ENCODE results near the gene SLC8B1. TPM values are rescaled to one million over a fixed set of nuclear protein-coding genes. Genes with fewer than 3 reads are reported as not detected.

Gene SLC8B1
- total and polyA plus RNA-seq, 4 donors: 9.9 to 23.8 (median 14.2) TPM

DNA sequence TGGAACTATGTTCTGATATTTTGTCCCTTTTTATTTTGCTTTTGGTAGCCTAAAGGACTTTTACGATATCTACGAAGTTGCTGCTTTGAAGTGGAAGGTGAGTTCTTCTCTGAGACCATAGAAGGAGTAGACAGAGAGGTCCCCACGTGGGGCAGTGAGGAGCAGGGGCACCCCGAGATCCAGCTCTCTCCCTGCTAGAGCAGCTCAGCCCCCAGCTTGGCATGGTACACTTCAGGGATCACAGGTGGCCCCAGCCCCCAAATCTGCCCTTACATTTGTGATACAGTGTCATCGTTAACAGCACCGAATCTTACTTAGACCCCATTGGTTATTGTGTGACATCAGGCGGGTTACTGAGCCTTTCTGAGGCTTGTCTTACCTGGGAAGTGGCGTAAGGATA, 56.8 kb downstream of the SLC8B1 start (continued):
- TF ChIP-seq, protein P1, sequence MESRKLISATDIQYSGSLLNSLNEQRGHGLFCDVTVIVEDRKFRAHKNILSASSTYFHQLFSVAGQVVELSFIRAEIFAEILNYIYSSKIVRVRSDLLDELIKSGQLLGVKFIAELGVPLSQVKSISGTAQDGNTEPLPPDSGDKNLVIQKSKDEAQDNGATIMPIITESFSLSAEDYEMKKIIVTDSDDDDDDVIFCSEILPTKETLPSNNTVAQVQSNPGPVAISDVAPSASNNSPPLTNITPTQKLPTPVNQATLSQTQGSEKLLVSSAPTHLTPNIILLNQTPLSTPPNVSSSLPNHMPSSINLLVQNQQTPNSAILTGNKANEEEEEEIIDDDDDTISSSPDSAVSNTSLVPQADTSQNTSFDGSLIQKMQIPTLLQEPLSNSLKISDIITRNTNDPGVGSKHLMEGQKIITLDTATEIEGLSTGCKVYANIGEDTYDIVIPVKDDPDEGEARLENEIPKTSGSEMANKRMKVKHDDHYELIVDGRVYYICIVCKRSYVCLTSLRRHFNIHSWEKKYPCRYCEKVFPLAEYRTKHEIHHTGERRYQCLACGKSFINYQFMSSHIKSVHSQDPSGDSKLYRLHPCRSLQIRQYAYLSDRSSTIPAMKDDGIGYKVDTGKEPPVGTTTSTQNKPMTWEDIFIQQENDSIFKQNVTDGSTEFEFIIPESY (IDR thresholded peaks at IDR 0.05): no peak
- no peak for TF ChIP-seq FOXA1 (IDR thresholded peaks at IDR 0.05)
- TF ChIP-seq HNF4A (conservative IDR thresholded peaks at IDR 0.05): no peak
- TF ChIP-seq FOXA2 (IDR thresholded peaks at IDR 0.05): no peak

DNA sequence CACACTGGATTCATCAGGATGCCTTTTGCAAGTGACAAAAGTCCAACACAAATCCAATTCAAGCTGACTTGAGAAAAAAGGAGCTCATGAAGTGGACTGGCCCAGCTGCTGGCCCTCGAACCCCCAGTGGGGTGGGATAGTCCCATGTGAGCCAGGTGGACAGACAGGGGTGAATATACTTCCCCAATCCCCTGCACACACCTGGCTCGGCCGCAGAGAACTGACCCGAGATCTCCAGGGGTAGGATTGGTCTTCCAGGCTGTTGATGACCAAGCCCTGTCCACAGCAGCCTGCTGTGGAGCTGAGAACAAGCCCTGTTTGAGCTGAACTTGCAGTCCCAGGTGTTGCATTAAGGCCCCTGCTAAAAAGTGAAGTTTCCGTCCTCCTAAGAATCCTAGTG, 57.4 kb downstream of the SLC8B1 start:
- Histone ChIP-seq H3K4me3 (ENCODE audit: low read depth in 1 of 3, low read length in 3 of 3) (no peak overlapping the region), H3K27ac (ENCODE audit: low read depth in 1 of 2, low read length in 2 of 2) (no peak overlapping the region), H3K9ac (ENCODE audit: low read depth in 1 of 2, low read length in 2 of 2) (no peak overlapping the region), H3K4me1 (ENCODE audit: control insufficient read depth in 4 of 4, insufficient read depth in 4 of 4, low read length in 3 of 4) (peaks cover under 1 to 7% (median 3%) of the 10 kb centered on the region in 4 donors), H3K27me3 (ENCODE audit: control insufficient read depth in 4 of 4, insufficient read depth in 4 of 4, low read length in 3 of 4) (no peaks in the 10 kb centered on the region), H3K36me3 (ENCODE audit: control insufficient read depth in 4 of 4, insufficient read depth in 3 of 4, low read depth in 1 of 4, low read length in 3 of 4) (peaks cover 9 to 42% (median 33%) of the 10 kb centered on the region in 4 donors), H3K9me3 (ENCODE audit: control insufficient read depth in 4 of 4, low read length in 3 of 4) (no peaks in the 10 kb centered on the region)
- 96% methylated on average over 5 of the region's 5 CpGs for WGBS
- DNase-seq (ENCODE audit: low spot score): no peak
- TF ChIP-seq, protein P2, sequence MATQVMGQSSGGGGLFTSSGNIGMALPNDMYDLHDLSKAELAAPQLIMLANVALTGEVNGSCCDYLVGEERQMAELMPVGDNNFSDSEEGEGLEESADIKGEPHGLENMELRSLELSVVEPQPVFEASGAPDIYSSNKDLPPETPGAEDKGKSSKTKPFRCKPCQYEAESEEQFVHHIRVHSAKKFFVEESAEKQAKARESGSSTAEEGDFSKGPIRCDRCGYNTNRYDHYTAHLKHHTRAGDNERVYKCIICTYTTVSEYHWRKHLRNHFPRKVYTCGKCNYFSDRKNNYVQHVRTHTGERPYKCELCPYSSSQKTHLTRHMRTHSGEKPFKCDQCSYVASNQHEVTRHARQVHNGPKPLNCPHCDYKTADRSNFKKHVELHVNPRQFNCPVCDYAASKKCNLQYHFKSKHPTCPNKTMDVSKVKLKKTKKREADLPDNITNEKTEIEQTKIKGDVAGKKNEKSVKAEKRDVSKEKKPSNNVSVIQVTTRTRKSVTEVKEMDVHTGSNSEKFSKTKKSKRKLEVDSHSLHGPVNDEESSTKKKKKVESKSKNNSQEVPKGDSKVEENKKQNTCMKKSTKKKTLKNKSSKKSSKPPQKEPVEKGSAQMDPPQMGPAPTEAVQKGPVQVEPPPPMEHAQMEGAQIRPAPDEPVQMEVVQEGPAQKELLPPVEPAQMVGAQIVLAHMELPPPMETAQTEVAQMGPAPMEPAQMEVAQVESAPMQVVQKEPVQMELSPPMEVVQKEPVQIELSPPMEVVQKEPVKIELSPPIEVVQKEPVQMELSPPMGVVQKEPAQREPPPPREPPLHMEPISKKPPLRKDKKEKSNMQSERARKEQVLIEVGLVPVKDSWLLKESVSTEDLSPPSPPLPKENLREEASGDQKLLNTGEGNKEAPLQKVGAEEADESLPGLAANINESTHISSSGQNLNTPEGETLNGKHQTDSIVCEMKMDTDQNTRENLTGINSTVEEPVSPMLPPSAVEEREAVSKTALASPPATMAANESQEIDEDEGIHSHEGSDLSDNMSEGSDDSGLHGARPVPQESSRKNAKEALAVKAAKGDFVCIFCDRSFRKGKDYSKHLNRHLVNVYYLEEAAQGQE (IDR thresholded peaks at IDR 0.05): no peak
- TF ChIP-seq, protein P1 (IDR thresholded peaks at IDR 0.05): no peak
- TF ChIP-seq SP1 (IDR thresholded peaks at IDR 0.05) (no peak), RAD21 (IDR thresholded peaks at IDR 0.05) (no peak), JUND (IDR thresholded peaks at IDR 0.05) (no peak), NR2F2 (IDR thresholded peaks at IDR 0.05) (no peak), TAF1 (conservative IDR thresholded peaks at IDR 0.05) (no peak), HNF4G (IDR thresholded peaks at IDR 0.05) (no peak), FOXA2 (IDR thresholded peaks at IDR 0.05) (no peak), GABPA (IDR thresholded peaks at IDR 0.05 in 1 of 2, conservative IDR thresholded peaks at IDR 0.05 in 1 of 2) (no peak), HNF4A (conservative IDR thresholded peaks at IDR 0.05) (no peak), YY1 (IDR thresholded peaks at IDR 0.05) (no peak), RXRA (IDR thresholded peaks at IDR 0.05) (no peak), EGR1 (IDR thresholded peaks at IDR 0.05; ENCODE audit: low read depth in 2 of 2) (no peak), FOXA1 (IDR thresholded peaks at IDR 0.05) (no peak)
- TF ChIP-seq, protein P3, sequence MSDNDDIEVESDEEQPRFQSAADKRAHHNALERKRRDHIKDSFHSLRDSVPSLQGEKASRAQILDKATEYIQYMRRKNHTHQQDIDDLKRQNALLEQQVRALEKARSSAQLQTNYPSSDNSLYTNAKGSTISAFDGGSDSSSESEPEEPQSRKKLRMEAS (IDR thresholded peaks at IDR 0.05): no peak
- TF ChIP-seq, protein P4, sequence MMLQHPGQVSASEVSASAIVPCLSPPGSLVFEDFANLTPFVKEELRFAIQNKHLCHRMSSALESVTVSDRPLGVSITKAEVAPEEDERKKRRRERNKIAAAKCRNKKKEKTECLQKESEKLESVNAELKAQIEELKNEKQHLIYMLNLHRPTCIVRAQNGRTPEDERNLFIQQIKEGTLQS (IDR thresholded peaks at IDR 0.05): no peak
- TF ChIP-seq, protein P5, sequence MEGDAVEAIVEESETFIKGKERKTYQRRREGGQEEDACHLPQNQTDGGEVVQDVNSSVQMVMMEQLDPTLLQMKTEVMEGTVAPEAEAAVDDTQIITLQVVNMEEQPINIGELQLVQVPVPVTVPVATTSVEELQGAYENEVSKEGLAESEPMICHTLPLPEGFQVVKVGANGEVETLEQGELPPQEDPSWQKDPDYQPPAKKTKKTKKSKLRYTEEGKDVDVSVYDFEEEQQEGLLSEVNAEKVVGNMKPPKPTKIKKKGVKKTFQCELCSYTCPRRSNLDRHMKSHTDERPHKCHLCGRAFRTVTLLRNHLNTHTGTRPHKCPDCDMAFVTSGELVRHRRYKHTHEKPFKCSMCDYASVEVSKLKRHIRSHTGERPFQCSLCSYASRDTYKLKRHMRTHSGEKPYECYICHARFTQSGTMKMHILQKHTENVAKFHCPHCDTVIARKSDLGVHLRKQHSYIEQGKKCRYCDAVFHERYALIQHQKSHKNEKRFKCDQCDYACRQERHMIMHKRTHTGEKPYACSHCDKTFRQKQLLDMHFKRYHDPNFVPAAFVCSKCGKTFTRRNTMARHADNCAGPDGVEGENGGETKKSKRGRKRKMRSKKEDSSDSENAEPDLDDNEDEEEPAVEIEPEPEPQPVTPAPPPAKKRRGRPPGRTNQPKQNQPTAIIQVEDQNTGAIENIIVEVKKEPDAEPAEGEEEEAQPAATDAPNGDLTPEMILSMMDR (IDR thresholded peaks at IDR 0.05; ENCODE audit: low read depth, low read length, missing input control): no peak
